AG20443 (cell line): ENCODE results near the gene IDUA.

Experiments
- DNase-seq: peaks from one replicate; pipeline ENCODE4 v3.0.0; 2012; ENCODE audit warnings: low spot score, mixed read lengths

Gene IDUA

DNA sequence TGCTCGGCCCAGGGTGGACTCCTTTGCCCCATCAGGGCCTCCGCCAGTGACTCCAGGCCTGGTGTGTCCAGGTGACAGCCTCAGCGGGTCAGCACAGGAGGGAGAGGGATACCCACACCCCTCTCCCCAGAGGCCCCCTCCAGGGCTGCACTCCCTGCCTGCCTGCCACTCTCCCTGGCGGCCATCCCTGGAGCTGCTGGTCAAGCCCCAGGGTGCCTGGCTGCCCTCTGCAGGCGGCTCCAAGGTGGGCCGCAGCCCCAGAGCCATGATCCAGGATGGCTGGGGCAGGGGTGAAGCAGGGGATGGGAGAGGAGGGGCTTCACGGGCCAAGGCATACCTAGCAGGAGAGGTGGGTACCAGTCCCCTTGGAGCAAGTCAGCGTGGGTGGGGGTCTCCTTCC lies 28.3 kb downstream of the IDUA start:
- no peak for DNase-seq

DNA sequence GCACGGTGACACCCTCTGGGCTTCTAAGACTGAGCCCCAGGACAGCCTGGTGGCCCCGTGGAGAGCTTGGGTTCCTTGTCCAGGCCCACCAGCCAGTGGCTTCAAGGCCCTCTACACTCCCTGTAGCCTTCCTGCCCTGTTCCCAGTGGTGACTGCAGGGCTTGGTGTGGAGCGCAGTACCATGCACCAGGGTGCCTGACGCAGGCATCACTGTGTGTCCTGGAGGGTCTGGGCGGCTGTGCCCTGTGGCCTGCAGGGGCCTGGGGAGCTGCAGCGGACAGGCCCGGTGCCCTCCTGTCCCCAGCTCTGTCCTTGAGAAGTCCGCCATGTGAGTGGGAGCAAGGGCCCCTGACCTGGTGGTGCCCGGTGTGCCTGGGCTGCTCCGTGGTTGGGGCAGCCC lies 28.9 kb downstream of the IDUA start:
- no peak for DNase-seq

DNA sequence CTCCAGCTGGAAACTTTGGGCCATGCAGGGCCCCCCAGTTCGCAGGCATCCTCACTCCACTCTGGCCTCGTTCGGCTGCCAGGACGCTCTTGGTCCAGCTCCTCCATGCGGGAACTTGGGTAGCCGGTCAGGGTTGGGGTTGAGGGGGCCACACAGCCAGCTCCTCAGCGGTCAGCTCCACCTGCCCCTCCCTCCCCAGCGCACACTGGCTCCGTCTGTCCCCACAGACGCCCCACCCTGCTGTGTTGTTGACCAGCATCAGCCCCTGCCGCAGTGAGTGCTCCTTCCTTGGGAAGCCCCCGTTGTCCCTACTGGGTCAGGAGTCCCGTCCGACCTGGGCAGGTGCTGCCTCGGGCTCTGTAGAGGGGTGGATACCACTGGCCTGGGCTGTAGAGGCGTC lies 30.4 kb downstream of the IDUA start:
- DNase-seq, result no peak

DNA sequence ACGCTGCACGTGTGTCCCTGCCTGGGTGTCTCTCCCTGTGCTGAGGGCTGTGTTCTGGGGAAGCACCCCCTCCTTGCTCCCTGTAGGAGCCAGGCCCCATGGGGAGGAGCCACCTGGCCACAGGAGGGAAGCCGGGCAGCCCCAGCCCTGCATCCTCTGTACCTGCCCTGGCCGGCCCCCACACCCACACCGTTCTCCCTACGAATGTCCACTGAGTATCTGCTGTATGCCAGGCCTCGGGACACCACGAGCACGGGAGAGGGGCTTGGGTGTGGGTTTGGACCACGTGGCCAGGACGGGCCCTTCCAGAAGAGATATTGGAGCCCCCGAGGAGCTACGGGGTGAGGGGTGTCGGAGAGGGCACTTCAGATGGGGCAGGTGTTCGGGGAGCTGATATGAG lies 30.9 kb downstream of the IDUA start:
- no peak for DNase-seq

DNA sequence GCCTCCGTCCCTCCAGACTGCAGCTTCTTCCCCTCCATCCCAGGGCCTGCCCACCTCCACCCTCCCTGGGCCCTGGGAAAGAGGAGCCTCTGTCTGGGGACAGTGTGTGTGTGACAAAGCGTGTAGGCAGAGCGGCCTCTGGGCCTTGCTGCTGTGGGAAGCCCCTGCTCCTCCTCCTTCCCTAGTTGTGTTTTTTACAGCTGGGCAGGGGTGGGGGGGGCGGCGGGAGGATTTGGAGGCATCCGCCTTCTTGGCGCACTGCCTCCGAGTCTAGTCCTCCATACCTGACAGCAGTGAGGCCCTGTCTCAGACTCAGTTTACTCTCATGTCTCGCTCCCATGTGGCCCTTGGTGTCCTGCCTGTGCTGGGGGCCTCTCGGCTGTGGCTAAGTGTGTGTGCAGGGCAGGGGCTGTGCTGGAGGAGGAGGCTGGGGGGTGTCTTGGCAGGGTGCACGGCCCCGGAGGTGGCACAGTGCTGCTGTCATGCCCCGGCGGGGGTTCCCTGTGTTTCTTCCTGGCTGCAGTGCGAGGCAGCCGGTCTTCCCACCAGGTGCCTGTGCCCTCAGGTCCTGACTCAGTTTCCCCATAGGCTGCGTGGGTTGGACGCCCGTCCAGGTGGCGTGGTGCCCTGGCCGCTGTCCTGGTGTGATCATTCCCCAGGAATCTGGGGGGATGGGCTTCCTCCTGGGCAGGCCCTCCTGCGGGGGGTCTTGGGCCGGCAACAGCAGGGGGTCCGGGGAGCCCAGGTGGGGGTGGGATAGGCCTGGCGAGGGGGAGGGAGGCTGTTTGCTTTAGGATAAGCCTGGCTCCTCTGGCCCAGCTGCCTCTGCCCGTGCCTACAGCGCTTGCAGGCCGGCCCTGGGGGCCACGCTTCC lies 31.5 kb downstream of the IDUA start:
- DNase-seq, result no peak

DNA sequence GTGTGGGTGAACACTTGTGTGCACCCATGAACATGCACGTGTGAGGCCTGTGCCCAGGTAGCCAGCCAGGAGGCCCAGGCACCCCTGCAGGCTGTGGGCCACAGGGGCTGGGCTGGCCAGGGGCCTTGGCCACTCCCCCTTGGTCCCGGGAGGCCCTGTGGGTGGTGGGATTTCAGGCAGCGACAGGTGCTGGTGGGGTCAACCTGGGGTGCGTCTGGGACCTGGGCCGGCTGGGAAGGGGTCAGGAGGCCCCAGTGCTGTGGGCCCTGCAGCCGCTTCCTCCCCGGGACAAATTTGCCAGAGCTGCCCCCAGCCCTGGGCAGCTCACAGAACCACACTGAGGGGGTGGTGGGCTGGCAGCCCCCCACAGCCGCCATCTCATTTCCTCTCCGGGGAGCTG lies 32.5 kb downstream of the IDUA start:
- DNase-seq, result no peak

DNA sequence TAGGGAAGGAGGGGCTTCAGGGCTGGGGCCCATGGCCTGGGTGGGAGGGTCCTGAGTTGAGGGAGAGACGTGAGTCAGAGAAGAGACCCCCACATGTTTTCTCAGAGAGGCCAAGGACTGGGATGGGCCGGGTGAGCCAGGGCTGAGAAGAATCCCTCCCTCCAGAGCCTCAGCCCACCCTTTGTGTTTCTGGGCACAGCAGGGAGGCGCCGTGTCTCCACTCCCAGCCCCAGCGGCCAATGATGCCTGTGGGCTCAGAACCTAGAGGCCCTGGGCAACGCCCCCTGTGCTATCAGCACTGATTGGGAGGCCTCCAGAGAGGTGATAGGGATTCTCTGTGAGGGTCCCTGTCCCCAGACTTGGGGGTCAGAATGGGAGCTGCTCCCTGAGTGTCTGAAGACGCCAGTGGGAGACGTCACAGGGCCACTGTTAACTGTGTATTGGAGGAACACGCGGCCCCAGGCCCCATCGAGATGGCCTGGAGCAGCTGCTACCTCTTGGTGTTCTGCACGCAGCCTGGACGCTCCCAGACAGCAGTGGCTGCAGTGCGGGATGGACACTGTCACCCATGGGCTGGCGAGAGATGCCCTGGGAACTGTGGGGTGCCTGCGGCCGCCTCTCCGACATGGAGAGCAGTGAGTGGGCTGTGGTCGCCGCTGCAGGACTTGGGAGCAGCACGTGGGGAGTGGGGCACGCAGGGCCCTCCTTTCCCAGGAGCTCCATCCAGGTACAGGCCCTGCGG lies 33.1 kb downstream of the IDUA start:
- no peak for DNase-seq

DNA sequence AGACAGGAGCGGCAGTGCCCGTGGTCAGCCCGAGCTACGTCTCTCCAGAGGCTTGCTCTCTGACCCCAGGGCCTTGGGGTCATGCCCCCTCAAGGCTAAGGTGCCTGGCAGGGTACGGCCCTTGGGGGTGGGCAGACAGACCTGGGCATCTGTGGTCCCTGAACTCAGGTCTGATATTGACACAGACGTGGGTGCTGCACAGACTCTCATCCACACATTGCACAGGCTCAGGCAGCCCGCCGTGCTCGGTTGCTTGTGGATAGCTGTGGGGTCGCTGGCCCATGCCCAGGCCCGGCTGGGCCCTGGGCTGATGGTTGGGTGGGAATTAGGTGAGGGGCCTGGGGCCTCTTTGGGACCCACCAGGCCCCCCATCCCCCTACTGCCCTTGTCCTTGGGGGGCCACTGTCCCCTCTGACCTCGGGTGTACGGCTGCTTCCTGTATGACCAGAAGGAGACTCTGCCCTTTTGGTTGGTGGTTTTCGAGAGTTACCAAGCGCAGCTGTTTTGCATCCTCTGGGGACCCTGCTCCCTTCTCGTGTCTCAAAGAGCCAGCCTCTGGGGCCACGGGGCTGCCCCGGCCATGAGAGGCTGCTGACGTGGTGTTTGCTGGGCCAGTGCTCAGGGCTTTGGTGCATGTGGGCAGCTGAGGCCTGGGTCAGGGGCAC lies 34.7 kb downstream of the IDUA start:
- no peak for DNase-seq

DNA sequence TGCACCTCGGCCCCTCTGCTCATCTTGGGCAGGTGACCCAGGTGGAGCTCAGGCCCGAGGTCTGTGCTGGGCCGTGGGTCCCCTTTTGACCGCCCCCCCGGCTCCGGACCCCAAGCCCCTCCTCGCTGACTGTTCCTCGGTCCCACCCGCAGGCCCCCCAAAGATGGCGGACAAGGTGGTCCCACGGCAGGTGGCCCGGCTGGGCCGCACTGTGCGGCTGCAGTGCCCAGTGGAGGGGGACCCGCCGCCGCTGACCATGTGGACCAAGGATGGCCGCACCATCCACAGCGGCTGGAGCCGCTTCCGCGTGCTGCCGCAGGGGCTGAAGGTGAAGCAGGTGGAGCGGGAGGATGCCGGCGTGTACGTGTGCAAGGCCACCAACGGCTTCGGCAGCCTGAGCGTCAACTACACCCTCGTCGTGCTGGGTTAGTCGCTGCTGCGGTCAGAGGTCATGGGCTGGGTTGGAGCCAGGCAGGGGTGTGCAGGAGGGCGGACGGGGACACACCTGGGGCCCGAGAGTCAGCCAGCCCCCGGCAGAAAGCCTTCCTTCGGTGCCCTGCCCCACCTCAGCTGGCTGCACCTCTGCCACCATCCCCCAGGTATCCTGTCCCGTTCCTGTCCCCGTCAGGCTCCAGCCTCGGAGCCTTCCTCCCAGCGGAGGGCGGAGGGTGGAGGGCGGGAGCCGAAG lies 35.4 kb downstream of the IDUA start:
- DNase-seq, result no peak

DNA sequence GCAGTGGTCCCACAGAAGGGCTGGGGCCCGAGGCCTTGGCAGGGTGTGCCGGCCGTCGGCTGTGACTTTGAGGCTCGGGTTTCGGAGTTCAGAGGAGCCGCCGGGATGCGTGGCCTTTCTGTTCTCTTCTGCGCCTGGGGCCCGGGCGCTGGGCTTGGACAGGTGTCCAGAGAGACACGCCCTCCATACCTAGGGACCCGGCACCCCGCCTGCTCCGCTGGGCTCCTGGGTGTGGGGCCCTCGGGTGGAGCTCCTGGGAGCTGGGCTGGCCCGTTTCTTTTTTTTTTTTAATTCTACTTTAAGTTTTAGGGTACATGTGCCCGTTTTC lies 35.9 kb downstream of the IDUA start:
- no peak for DNase-seq

DNA sequence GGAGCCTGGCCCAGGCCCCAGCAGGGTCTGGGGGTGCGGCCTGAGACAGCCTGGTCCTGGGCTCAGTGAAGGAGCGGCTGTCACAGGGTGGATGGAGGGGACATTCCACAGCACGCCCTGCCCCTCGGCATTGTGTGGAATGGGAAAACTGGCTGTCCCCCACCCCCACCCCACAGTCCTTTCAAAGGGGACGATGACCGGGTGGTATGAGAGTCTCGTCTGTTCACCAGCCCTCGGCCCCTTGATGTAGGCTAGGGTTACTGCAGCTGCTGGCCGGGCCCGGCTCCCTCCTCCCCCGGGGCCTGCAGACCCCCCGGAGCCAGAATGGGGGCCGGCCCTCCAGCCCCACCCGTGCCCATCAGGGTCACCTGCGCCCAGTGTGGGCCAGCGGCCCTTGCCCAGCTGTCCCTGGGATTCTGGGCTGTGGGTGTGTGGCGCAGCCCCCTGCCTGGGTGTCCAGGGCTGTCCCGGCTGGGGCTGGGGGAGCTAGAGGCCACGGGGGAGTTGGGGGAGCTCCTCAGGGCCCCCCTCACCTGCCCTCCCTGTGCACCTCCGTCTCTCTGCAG lies 36.3 kb downstream of the IDUA start:
- DNase-seq, result no peak

DNA sequence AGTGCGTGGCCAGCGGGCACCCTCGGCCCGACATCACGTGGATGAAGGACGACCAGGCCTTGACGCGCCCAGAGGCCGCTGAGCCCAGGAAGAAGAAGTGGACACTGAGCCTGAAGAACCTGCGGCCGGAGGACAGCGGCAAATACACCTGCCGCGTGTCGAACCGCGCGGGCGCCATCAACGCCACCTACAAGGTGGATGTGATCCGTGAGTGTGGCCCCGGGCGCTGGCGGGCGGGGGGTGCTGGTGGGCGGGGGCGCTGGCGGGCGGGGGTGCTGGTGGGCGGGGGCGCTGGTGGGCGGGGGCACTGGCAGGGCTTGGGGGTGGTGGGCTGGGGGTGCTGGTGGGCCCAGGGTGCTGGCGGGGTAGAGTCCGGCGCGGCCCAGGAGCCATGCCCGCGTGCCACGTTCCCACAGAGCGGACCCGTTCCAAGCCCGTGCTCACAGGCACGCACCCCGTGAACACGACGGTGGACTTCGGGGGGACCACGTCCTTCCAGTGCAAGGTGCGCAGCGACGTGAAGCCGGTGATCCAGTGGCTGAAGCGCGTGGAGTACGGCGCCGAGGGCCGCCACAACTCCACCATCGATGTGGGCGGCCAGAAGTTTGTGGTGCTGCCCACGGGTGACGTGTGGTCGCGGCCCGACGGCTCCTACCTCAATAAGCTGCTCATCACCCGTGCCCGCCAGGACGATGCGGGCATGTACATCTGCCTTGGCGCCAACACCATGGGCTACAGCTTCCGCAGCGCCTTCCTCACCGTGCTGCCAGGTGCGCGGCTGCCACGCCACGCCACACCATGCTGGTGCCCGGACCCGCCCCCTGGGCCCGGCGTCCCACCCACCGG lies 37.3 kb downstream of the IDUA start:
- no peak for DNase-seq

DNA sequence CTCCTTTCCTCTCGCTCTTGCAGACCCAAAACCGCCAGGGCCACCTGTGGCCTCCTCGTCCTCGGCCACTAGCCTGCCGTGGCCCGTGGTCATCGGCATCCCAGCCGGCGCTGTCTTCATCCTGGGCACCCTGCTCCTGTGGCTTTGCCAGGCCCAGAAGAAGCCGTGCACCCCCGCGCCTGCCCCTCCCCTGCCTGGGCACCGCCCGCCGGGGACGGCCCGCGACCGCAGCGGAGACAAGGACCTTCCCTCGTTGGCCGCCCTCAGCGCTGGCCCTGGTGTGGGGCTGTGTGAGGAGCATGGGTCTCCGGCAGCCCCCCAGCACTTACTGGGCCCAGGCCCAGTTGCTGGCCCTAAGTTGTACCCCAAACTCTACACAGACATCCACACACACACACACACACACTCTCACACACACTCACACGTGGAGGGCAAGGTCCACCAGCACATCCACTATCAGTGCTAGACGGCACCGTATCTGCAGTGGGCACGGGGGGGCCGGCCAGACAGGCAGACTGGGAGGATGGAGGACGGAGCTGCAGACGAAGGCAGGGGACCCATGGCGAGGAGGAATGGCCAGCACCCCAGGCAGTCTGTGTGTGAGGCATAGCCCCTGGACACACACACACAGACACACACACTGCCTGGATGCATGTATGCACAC lies 38.2 kb downstream of the IDUA start:
- DNase-seq, result no peak

DNA sequence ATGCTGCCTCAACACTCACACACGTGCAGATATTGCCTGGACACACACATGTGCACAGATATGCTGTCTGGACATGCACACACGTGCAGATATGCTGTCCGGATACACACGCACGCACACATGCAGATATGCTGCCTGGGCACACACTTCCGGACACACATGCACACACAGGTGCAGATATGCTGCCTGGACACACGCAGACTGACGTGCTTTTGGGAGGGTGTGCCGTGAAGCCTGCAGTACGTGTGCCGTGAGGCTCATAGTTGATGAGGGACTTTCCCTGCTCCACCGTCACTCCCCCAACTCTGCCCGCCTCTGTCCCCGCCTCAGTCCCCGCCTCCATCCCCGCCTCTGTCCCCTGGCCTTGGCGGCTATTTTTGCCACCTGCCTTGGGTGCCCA lies 39.3 kb downstream of the IDUA start:
- DNase-seq, result peak; percentile 48

DNA sequence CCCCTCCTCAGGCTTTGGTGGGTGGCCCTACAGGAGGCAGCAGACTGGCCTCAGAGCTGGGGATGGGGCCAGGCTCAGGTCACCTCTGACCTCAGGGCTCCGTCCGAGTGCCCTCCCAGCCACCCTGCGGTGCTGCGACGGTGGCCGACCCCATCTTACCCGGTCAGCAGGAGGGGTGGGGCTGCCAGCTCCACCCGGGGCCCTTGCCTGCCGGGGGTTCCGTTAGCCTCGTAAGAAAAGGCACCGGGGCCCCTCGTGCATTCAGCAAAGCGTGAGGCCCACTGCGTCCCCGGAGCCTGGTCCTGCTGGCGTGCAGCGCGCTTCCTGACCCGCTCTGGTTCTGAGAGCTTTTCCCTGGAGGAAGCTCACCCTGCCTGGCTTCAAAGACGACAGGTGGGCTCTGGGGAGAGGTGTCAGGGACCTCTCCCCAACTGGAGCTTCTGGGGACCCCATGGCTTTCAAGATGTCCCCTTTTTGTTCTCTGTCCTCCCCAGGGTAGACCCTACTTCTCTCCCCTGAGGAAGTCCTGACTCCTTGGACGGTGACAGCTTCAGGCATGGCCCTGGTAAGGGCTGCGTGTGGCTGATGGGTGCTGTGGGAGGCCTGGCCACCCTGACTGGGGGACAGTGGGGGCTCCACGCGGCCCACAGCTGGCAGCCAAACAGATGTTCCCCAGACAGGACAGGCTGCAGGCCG lies 40.5 kb downstream of the IDUA start:
- DNase-seq, result no peak

DNA sequence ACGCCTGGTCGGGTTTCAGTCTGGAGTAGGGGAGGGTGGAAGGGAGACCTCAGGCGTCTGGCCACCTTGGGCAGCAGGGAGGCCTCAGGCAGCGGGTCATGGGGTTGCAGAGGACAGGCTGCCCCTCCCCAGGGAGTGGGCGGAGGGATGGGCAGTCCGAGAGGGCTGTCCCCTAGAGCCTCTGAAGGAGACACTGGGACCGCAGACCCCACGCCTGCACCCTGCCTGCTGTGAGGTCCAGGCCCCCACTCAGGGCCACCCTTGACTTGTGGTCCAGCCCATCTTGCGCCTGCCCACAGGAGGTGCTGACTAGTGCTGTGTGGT lies 41.0 kb downstream of the IDUA start:
- no peak for DNase-seq

DNA sequence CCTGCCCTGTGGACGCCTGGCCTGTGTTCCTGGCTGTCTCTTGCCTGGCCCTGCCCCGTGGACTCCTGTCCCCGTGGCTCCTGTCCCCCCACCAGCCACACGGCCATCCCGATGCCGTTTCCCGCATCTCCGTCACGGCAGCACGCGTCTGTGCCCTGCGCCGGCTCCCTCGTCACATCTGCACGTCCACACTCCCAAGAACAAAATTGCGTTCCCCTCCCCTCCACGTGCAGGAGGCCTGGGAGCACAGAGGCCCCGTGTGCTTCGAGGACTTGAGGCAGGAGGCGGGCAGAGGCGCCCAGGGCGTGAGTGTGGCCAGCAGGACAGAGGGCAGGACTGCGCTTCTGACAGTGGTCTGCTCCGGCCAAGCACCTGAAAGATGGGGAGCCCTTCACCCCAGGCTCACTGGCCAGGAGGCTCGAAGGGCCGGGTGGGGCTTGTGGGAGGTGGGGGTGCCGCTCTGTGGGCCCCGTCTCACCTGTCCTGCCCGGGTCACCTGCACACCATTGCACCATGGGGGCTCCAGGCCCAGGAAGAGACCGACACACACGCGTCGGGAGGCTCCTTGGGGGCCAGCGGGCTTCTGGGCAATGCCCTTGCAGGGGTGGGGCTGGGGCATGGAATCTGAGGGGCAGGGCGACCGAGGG lies 41.9 kb downstream of the IDUA start:
- no peak for DNase-seq

DNA sequence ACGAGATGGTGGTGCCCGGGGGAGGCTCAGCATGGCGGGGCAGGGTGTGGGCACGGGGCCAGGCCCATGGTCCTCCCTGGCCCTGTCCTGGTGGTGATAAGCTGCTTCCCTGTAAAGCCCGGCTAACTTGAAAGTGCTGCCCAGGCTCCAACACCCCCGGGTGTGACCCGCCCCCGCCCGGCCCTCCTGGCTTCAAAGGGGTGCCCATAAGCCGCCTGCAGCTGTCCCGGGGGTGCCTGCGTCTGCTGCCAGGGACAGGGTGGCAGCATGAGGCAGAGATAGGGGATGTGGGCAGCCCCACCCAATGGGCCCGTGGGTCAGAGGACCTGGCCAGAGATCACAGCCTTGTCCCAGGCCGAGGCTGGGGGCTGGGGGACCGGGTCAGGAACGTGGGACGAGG lies 42.7 kb downstream of the IDUA start:
- DNase-seq, result no peak

DNA sequence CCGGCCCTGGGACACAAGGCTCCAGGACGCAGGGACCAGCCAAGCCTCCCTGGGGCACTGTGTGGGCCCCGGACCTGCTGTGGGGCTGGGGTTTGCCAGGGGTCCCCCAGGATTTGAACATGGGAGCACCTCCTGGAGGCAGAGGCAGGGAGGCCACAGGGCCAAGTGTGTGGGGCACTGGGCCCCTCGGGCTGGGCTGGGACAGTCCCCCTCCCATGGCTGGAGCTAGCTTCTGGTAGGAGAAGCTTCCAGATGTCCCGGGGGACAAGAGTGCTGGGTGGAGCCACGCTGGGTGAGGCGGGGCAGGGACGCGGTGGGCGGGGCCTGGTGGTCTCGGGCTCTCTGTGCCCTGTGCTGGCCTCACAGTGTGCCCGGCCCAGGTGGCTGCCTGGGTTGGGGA lies 43.2 kb downstream of the IDUA start:
- no peak for DNase-seq

DNA sequence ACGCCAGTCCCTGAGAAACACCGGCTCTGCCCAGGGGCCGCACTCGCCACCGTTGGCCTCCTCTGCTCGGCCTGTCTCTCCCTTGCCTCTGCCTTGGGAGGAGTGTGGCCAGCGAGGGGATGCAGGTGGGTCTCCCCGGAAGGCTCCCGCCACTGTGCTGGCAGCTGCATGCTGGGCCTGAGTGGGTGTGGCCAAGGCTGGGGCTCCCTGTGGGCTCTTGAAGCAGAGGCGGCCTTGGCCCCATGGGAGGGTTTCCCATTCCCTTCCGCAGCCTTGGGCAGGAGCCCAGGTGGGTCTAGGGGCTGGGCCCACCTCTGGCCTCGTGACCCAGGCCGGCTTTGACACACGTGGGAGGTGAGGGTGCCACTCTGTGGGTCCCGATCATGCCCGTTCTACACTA lies 43.7 kb downstream of the IDUA start:
- DNase-seq, result no peak
